HG03575 (cell line): Measurements from ENCODE around the gene ATP6V0E2.
"Not testable (repeated sequence)": the region's sequence is repeated elsewhere in the genome, so short reads cannot be mapped to it uniquely, and the experiment has no call there.

Source experiments
- ATAC-seq: cut with Tn5 transposase; IDR thresholded peaks from one replicate; pipeline ENCODE4 v1.9.1; 2021; ENCODE audit not compliant: unreplicated experiment, insufficient number of reproducible peaks, low FRiP score; ENCODE audit errors: extremely low read depth

ATP6V0E2 gene

GRCh38 chr7:149886018-149886415 is 12.2 kb downstream of the ATP6V0E2 start:
- ATAC-seq, result no peak

- no peak for ATAC-seq
Measured at GRCh38 chr7:149887311-149887710, 13.5 kb downstream of the ATP6V0E2 start.

GRCh38 chr7:149890715-149891114 is 16.9 kb downstream of the ATP6V0E2 start:
- ATAC-seq, result not testable (repeated sequence)

GRCh38 chr7:149894957-149895356 is 21.2 kb downstream of the ATP6V0E2 start:
- not testable (repeated sequence) for ATAC-seq

- ATAC-seq, result not testable (repeated sequence)
Measured at GRCh38 chr7:149907776-149908376, 34.1 kb downstream of the ATP6V0E2 start.

GRCh38 chr7:149910219-149910618 is 36.5 kb downstream of the ATP6V0E2 start:
- not testable (repeated sequence) for ATAC-seq

- ATAC-seq, result not testable (repeated sequence)
Measured at GRCh38 chr7:149912126-149912525, 38.4 kb downstream of the ATP6V0E2 start.

- not testable (repeated sequence) for ATAC-seq
Measured at GRCh38 chr7:149926414-149926813, 52.6 kb downstream of the ATP6V0E2 start.
